Retinal pigment epithelial cell (primary cell): ENCODE data around the gene CHCHD6.

Experiments used
- DNase-seq: peaks from one replicate; pipeline ENCODE4 v3.0.0-alpha.2; 2010; ENCODE audit warnings: low read depth
- H3K4me3 ChIP-seq: 2 replicates; pipeline ENCODE4 v1.5.1; 2011; ENCODE audit warnings: mild to moderate bottlenecking, low read length, control low read depth, moderate library complexity
- TF ChIP-seq, protein P1 (sequence below): conservative IDR thresholded peaks from 2 replicates; pipeline ENCODE4 v1.5.1; 2011; ENCODE audit warnings: low read depth, low read length, control low read depth, inconsistent platforms

Gene CHCHD6

DNA sequence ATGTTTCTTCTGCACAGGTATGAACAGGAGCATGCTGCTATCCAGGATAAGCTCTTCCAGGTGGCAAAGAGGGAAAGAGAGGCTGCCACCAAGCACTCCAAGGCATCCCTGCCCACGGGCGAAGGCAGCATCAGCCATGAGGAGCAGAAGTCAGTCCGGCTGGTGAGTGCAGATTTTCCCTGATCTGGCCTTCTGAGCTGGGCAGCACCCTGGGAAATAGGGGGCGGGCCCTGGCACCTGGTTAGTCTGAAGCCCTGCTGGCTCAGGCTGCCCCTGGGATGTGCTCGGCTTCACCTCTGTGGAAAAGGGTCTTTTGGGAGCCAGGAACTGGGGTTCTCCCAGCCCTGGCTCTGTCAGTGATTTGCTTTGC is 29.0 kb downstream of the CHCHD6 start:
- TF ChIP-seq, protein P1, sequence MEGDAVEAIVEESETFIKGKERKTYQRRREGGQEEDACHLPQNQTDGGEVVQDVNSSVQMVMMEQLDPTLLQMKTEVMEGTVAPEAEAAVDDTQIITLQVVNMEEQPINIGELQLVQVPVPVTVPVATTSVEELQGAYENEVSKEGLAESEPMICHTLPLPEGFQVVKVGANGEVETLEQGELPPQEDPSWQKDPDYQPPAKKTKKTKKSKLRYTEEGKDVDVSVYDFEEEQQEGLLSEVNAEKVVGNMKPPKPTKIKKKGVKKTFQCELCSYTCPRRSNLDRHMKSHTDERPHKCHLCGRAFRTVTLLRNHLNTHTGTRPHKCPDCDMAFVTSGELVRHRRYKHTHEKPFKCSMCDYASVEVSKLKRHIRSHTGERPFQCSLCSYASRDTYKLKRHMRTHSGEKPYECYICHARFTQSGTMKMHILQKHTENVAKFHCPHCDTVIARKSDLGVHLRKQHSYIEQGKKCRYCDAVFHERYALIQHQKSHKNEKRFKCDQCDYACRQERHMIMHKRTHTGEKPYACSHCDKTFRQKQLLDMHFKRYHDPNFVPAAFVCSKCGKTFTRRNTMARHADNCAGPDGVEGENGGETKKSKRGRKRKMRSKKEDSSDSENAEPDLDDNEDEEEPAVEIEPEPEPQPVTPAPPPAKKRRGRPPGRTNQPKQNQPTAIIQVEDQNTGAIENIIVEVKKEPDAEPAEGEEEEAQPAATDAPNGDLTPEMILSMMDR: no peak
- no peak overlapping the region for H3K4me3 ChIP-seq

DNA sequence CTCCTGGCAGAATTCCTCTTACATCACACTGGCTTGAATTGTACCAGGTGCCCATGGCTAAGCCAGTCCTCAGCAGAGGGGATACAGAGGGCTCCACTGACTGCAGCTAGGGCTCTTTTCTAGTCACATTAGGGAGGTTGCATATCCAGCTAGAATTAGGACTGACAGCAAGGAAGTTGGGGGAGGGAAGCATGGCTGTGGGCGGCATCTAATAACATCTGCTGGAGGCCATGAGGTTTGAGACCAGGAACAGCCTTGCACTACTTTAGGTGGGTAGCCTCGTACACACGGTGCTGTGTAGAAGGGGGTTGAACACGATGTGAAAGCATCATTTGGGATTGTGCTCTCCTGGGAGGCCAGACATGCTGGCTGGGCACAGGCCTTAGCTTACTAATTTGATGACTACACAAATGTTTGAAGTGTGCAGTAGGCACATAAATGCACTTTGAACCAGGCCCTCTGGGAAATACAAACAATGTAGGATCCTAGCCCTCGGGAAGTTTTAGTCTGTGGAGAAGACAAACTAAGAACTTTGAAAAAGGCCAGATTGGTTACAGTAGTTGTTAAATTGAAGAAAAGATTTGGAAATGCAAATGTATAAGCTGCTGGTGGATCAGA is 30.2 kb downstream of the CHCHD6 start:
- no peak overlapping the region for H3K4me3 ChIP-seq
- TF ChIP-seq, protein P1: no peak
- DNase-seq: no peak

More for the DNA sequence above, 29.0 kb downstream of the CHCHD6 start:
- DNase-seq: no peak

DNA sequence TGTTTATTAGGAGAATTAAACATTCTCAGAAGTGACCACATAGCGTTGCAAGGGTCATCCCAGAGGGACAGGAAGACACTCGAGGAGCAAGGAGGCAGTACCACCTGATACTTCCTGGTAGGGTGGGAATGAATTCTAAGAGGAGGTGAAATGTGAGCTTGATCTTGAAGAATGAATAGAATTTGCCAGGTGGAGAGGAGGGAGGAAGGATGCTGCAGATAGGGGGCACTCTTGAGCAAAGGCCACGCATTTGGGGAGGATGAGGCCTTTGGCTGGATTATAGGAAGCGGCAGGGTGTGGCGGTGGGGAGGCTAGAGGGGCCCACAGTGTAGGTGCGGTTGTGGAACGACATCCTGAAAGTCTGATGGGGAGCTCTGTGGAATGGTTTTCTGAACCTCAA is 33.5 kb downstream of the CHCHD6 start:
- H3K4me3 ChIP-seq: no peak overlapping the region
- DNase-seq: no peak
- TF ChIP-seq, protein P1: peak; percentile 14

DNA sequence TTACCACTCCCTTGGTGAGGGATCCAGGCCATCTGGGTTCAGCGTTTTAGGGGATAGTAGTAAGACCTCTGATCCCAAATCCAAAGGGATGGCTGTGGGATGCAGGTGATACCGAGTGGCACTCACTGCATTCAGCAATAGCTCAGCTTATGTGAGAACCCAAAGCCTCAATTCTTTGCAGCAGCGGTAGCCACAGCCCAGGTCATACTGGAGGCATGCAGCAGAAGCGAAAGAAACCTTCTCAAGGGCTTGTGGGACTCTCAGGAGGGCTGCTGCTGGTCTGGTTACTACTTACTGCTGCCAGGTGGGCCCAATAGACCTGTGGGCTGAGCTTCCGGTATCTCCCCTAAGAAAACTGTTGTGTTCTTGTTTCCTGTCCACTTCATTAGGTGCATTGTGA is 38.0 kb downstream of the CHCHD6 start:
- TF ChIP-seq, protein P1: no peak
- no peak overlapping the region for H3K4me3 ChIP-seq
- DNase-seq: no peak

DNA sequence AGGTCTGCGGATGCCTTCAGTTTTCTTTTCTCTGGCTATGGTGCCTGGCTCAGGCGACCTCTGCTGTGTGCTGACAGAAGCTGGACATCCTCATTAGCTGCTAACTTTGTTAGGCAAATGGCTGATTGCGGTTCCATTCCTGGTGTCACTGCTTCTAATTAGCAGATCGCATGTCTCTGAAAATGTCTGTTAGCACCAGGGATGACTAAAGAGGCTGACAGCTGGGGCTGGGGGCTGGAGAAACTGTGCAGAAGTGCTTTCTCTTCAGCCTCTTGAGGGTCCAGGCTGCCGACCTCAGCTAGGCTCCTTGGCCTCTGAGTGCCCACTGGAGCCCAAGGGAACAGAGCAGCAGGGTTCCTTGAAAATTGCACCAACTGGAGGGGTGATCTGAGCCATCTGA is 39.3 kb downstream of the CHCHD6 start:
- H3K4me3 ChIP-seq: no peak overlapping the region
- TF ChIP-seq, protein P1: no peak
- DNase-seq: no peak

DNA sequence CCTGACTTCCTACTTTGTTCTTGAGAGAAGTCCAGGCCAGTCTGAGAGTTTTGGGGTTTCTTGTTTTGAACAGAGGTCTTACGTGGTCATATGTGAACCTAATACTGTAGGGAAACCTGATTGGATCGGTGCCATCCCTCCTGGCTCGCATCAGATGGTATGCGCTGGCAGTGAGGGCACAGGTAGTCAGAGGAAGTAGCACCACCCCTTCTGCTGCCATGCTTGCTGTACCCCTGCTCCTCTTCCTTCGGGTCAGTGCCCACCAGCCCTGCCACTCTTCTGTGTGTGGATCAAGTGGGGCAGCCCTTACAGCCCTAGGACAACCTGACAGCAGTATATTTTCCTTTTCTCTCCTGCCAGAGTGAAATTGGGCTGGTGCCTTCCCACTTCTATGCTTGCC is 39.7 kb downstream of the CHCHD6 start:
- H3K4me3 ChIP-seq: no peak overlapping the region
- TF ChIP-seq, protein P1: no peak
- DNase-seq: no peak

DNA sequence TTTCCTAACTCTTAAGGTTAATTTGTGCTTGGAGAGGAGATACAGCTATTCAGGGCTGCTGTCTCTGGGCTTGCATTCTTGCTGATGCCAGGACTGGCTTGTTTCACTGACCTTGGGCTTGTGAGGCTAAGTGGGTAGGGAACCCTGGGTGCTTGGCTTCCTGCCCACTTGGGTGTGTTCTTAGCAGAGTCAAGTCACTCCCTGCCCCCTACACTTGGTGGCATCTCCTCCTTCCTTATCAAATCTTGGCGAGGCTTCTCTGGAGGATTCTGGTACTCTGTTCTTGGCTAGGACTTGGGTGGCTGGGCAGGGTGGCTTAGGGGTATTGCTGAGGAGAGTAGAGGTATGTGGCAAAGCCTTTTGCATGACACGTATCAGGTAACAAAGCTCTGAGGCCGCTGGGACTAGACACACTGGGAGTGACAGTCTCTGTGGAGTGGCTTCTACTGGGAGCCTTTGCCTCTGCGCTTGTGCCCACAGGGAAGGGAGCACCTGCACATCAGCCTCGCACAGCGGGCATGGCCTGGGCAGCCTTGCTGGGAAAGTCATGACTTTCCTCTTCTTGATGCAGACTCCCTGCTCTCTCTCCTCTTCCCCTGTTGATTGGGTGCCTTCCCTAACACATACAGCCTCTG is 41.8 kb downstream of the CHCHD6 start:
- no peak for DNase-seq
- H3K4me3 ChIP-seq: no peak overlapping the region
- TF ChIP-seq, protein P1: no peak
